Neural crest cell (in vitro differentiated cells): ENCODE data around the gene ECHDC3. TPM values are rescaled to one million over a fixed set of nuclear protein-coding genes. Genes with fewer than 3 reads are reported as not detected.
"Not testable (repeated sequence)": the region's sequence is repeated elsewhere in the genome, so short reads cannot be mapped to it uniquely, and the experiment has no call there.

Experiments used
- DNase-seq: peaks from one replicate; pipeline ENCODE4 v3.0.0; 2021; ENCODE audit warnings: low read depth, mixed read lengths, low spot score
- H3K27ac Mint-ChIP-seq: one replicate; pipeline ENCODE4 v1.8.0; 2021; ENCODE audit warnings: mild to moderate bottlenecking, mixed read lengths; ENCODE audit not compliant: unreplicated experiment
- H3K27me3 Mint-ChIP-seq: 2 replicates; pipeline ENCODE4 v1.8.0; 2021; ENCODE audit warnings: low read depth, mild to moderate bottlenecking, mixed read lengths
- H3K36me3 Mint-ChIP-seq: 2 replicates; pipeline ENCODE4 v1.8.0; 2021; ENCODE audit warnings: low read depth, mild to moderate bottlenecking, mixed read lengths
- H3K4me1 Mint-ChIP-seq: 2 replicates; pipeline ENCODE4 v1.8.0; 2021; ENCODE audit warnings: mixed read lengths
- H3K4me3 Mint-ChIP-seq: one replicate; pipeline ENCODE4 v1.8.0; 2021; ENCODE audit warnings: mild to moderate bottlenecking, mixed read lengths
- H3K9me3 Mint-ChIP-seq: 2 replicates; pipeline ENCODE4 v1.8.0; 2021; ENCODE audit warnings: mixed read lengths
- total RNA-seq: library from RNA; stranded (reverse); gene quantifications from 2 replicates; pipeline ENCODE4 v1.2.1, GENCODE V29; 2021
- TF ChIP-seq, protein P1 (sequence below): fragments of 200-600 bp; sonication (generic); conservative IDR thresholded peaks from 2 replicates; pipeline ENCODE4 v1.5.0; 2021; ENCODE audit warnings: antibody characterized with exemption, mild to moderate bottlenecking

ECHDC3 gene
- total RNA-seq, 1 donor from 2014 or later, result 5.3 TPM

DNA sequence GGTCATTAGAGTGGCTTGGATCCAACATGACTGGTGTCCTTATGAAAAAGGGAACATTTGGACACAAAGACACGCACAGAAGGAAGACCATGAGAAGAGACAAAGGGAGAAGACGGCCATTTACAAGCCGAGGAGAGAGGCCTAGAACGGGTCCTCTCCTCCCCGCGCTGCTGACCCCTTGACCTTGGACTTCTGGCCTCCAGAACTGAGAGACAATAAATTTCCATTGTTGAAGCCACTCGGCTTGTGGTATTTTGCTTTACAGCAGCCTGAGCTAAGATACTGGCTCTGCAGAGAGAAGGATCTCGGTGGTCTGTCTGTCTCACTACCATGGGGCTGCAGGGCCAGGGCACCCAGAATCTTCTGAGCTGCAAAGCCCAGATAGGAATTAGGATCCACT is 38.1 kb upstream of the ECHDC3 start:
- Mint-ChIP-seq H3K4me1 (peaks cover 36% of the 10 kb centered on the region), H3K27ac (no peak overlapping the region), H3K27me3 (no peaks in the 10 kb centered on the region), H3K4me3 (no peak overlapping the region), H3K9me3 (peaks cover 2% of the 10 kb centered on the region), H3K36me3 (no peaks in the 10 kb centered on the region)
- no peak for DNase-seq
- TF ChIP-seq, protein P1, sequence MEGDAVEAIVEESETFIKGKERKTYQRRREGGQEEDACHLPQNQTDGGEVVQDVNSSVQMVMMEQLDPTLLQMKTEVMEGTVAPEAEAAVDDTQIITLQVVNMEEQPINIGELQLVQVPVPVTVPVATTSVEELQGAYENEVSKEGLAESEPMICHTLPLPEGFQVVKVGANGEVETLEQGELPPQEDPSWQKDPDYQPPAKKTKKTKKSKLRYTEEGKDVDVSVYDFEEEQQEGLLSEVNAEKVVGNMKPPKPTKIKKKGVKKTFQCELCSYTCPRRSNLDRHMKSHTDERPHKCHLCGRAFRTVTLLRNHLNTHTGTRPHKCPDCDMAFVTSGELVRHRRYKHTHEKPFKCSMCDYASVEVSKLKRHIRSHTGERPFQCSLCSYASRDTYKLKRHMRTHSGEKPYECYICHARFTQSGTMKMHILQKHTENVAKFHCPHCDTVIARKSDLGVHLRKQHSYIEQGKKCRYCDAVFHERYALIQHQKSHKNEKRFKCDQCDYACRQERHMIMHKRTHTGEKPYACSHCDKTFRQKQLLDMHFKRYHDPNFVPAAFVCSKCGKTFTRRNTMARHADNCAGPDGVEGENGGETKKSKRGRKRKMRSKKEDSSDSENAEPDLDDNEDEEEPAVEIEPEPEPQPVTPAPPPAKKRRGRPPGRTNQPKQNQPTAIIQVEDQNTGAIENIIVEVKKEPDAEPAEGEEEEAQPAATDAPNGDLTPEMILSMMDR, result no peak

DNA sequence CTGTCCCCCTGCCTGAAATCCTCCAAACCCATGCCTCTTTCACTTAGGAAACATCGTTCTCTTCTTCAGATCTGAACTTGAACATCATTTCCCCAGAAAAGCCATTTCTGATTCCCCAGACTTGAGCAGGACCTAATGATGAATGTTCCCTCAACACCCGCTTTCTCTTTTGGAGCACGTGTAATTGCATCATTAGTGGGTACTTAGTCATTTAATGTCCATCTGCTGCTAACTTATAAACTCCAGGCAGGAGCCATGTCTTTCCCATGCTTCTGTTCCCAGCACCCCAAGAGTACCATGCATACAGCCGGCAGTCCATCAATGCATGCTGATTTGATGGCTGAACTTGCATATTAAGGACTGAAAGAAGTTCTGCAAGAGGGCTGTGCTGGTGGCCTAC is 36.5 kb upstream of the ECHDC3 start:
- peaks cover 36% of the 10 kb centered on the region for H3K4me1 Mint-ChIP-seq
- H3K9me3 Mint-ChIP-seq, result peaks cover 2% of the 10 kb centered on the region
- H3K27ac Mint-ChIP-seq, result no peak overlapping the region
- H3K4me3 Mint-ChIP-seq, result no peak overlapping the region
- TF ChIP-seq, protein P1, result no peak
- no peaks in the 10 kb centered on the region for H3K36me3 Mint-ChIP-seq
- peaks cover 5% of the 10 kb centered on the region for H3K27me3 Mint-ChIP-seq
- DNase-seq, result no peak

DNA sequence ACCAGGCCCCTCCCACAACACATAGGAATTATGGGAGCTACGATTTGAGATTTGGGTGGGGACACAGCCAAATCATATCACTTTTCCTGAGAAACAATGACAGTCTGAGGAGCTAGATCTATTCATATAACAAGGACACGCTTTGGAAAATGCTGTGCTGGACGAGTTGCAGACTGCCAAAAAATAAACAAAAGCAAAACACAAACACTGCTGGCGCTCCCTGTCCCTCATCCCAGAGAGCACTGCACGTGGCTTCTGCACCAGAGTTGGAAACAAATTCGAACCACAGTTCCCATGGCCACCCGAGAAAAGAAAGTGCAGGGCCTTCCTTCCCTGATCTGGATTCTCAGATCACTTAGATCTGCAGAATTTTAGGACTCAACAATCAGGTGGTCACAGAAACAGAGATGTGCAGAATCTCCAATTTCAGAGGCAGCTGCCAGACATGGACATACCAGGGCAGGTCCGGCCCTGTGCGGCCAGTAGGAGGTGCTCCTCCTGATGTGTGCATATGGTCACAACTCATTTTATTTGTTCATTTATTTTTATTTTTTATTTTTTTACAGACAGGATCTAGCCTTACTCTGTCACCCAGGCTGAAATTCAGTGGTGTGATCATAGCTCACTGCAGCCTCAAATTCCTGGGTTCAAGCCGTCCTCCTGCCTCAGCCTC is 35.2 kb upstream of the ECHDC3 start:
- no peak for DNase-seq
- H3K36me3 Mint-ChIP-seq, result no peaks in the 10 kb centered on the region
- peaks cover 6% of the 10 kb centered on the region for H3K27me3 Mint-ChIP-seq
- no peak overlapping the region for H3K27ac Mint-ChIP-seq
- H3K4me1 Mint-ChIP-seq, result peaks cover 36% of the 10 kb centered on the region
- H3K9me3 Mint-ChIP-seq, result peaks cover 2% of the 10 kb centered on the region
- H3K4me3 Mint-ChIP-seq, result no peak overlapping the region
- TF ChIP-seq, protein P1, result no peak

DNA sequence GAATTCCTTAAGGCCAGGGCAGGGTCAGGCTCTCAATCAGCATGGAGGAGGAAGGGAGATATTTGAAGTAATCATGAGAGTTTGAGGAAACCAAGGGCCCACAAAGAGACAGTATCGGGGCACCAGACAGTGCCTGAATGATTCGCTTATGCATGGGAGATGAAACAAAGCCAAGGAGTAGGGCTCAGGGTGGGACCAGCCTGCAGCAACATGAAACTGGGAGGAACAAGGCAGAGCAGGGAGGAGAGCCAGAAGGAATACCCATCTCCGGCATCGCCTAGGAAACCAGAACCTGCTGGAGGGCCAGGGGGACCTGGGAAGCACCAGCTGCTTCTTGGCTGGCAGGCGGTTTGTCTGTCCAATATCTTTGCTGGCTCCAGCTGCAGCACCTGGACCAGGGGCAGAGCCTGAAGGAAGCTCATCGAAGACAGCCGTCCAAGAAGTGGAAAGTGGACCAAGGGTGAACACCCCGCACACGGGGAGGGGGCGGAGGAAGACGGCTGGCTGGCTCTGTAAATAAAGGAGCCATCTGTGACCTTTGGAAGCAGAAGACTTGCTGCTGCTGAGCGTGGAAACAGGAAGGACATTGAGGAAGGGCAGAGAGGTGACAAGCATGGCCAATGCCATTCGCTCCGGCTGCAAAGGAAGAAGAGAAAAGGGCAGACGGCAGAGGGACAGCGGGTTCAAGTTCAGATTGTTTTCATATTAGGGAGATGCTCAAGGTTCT is 34.4 kb upstream of the ECHDC3 start:
- Mint-ChIP-seq H3K9me3 (peaks cover 2% of the 10 kb centered on the region), H3K27ac (peak overlapping the region; percentile 21), H3K4me3 (no peak overlapping the region), H3K27me3 (peaks cover 9% of the 10 kb centered on the region), H3K36me3 (no peaks in the 10 kb centered on the region), H3K4me1 (peaks cover 33% of the 10 kb centered on the region)
- TF ChIP-seq, protein P1, result no peak
- no peak for DNase-seq

DNA sequence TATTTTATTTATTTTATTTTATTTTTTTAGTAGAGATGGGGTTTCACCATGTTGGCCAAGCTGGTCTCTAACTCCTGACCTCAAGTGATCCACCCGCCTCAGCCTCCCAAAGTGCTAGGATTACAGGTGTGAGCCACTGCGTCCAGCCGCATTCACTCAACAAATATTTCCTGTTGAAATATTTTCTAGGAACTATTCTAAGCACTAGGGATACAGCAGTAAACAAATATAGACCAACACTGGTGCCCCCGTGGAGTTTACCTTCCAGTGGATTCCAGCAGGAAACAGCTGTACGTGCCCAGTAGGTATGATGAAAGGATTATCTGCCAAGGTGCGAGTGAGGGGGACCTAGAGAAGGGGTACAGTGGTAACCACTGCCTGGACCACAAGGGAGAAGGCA is 33.4 kb upstream of the ECHDC3 start:
- not testable (repeated sequence) for DNase-seq, H3K4me3 Mint-ChIP-seq, H3K27ac Mint-ChIP-seq, H3K9me3 Mint-ChIP-seq, H3K36me3 Mint-ChIP-seq
- peaks cover 42% of the 10 kb centered on the region for H3K4me1 Mint-ChIP-seq
- H3K27me3 Mint-ChIP-seq, result peaks cover 11% of the 10 kb centered on the region

DNA sequence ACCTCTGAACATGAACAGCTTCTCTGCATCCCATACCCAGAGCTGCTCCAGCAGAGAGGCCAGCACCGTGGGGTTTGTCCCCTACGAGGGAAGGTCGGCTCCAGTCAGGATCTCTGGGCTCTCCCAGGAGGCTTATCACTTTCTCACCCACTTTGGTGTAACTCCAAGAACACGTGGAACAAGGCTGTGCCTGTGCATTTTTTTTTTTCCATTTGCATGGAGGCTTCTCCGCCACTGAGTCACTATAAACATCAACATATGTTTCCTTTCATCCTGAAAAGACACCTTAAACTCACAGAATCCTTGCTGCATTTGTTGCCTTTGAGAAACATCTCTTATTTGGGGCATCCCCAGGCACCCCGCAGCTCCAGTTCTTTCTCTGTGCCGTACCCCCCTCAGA is 29.4 kb upstream of the ECHDC3 start:
- peaks cover 34% of the 10 kb centered on the region for H3K4me1 Mint-ChIP-seq
- H3K36me3 Mint-ChIP-seq, result no peaks in the 10 kb centered on the region
- no peak for DNase-seq
- H3K4me3 Mint-ChIP-seq, result no peak overlapping the region
- H3K27ac Mint-ChIP-seq, result no peak overlapping the region
- H3K27me3 Mint-ChIP-seq, result peaks cover 11% of the 10 kb centered on the region
- no peaks in the 10 kb centered on the region for H3K9me3 Mint-ChIP-seq
- TF ChIP-seq, protein P1, result no peak
